Neuronal stem cell (in vitro differentiated cells): Measurements from ENCODE around the gene RBM19.

ENCODE experiments used
- DNase-seq: peaks from one replicate; pipeline ENCODE4 v3.0.0-alpha.2; 2013; ENCODE audit warnings: low spot score
- H2AFZ ChIP-seq: one replicate; pipeline ENCODE4 v1.6.1; 2013; ENCODE audit warnings: mild to moderate bottlenecking, low read length, inconsistent platforms
- H2AK5ac ChIP-seq: 2 replicates; pipeline ENCODE4 v1.6.1; 2013; ENCODE audit warnings: low read depth, mild to moderate bottlenecking, inconsistent platforms, low read length, moderate library complexity, mixed read lengths
- H2BK120ac ChIP-seq: 2 replicates; pipeline ENCODE4 v1.6.1; 2013; ENCODE audit warnings: low read depth, mild to moderate bottlenecking, inconsistent platforms, low read length, moderate library complexity, mixed read lengths
- H2BK12ac ChIP-seq: one replicate; pipeline ENCODE4 v1.6.1; 2013; ENCODE audit warnings: low read length, inconsistent platforms
- H2BK15ac ChIP-seq: 2 replicates; pipeline ENCODE4 v1.6.1; 2013; ENCODE audit warnings: mild to moderate bottlenecking, low read length, inconsistent platforms, mixed read lengths
- H2BK5ac ChIP-seq: one replicate; pipeline ENCODE4 v1.6.1; 2013; ENCODE audit warnings: inconsistent platforms, mild to moderate bottlenecking, low read length, moderate library complexity
- H3K14ac ChIP-seq: one replicate; pipeline ENCODE4 v1.6.1; 2013; ENCODE audit warnings: low read length, inconsistent platforms
- H3K18ac ChIP-seq: 2 replicates; pipeline ENCODE4 v1.6.1; 2013; ENCODE audit warnings: low read length, inconsistent platforms
- H3K23ac ChIP-seq: 2 replicates; pipeline ENCODE4 v1.6.1; 2013; ENCODE audit warnings: low read depth, mild to moderate bottlenecking, mixed read lengths, low read length, inconsistent platforms; ENCODE audit not compliant: poor library complexity
- H3K27ac ChIP-seq: replicated peaks from 3 replicates; pipeline ENCODE4 v1.5.1; 2013; ENCODE audit warnings: low read length, inconsistent platforms
- H3K27me3 ChIP-seq, 3 experiments: 2 replicates each; pipeline ENCODE4 v1.6.1; 2013; ENCODE audit warnings: low read length in 3 of 3, mild to moderate bottlenecking in 2 of 3, inconsistent platforms in 1 of 3, low read depth in 1 of 3, mixed read lengths in 1 of 3, moderate library complexity in 1 of 3; ENCODE audit not compliant: control insufficient read depth in 3 of 3, insufficient read depth in 3 of 3
- H3K36me3 ChIP-seq, 2 donors: replicated peaks in 1 of 2; 2 replicates each; pipeline ENCODE4 v1.6.1; 2013; ENCODE audit warnings: low read length in 2 of 2; ENCODE audit not compliant: control insufficient read depth in 2 of 2, insufficient read depth in 2 of 2
- H3K4ac ChIP-seq: 2 replicates; pipeline ENCODE4 v1.6.1; 2013; ENCODE audit warnings: inconsistent platforms, mild to moderate bottlenecking, low read length, moderate library complexity
- H3K4me1 ChIP-seq, 2 donors: 1 replicate in 1 of 2; 2 replicates in 1 of 2; pipeline ENCODE4 v1.6.1; 2013; ENCODE audit warnings: low read length in 2 of 2, low read depth in 1 of 2; ENCODE audit not compliant: control insufficient read depth in 2 of 2, insufficient read depth in 1 of 2
- H3K4me2 ChIP-seq: one replicate; pipeline ENCODE4 v1.6.1; 2013; ENCODE audit warnings: mild to moderate bottlenecking, low read length, inconsistent platforms; ENCODE audit not compliant: insufficient read depth, poor library complexity, severe bottlenecking
- H3K4me3 ChIP-seq, 2 donors: 2 replicates each; pipeline ENCODE4 v1.5.1; 2013; ENCODE audit warnings: low read length in 2 of 2, mild to moderate bottlenecking in 2 of 2, inconsistent platforms in 1 of 2, moderate library complexity in 1 of 2
- H3K79me1 ChIP-seq: one replicate; pipeline ENCODE4 v1.6.1; 2013; ENCODE audit warnings: low read depth, mild to moderate bottlenecking, inconsistent platforms, low read length, moderate library complexity
- H3K9ac ChIP-seq: one replicate; pipeline ENCODE4 v1.6.1; 2013; ENCODE audit warnings: mild to moderate bottlenecking, low read depth, low read length, inconsistent platforms; ENCODE audit not compliant: poor library complexity
- H3K9me3 ChIP-seq, 2 donors: replicated peaks in 1 of 2; 2 replicates each; pipeline versions ENCODE3 to v1.6.1; 2013; ENCODE audit warnings: low read length in 2 of 2, mild to moderate bottlenecking in 2 of 2, inconsistent platforms in 1 of 2, low read depth in 1 of 2, mixed read lengths in 1 of 2, moderate library complexity in 1 of 2; ENCODE audit not compliant: control insufficient read depth in 2 of 2, insufficient read depth in 1 of 2
- H4K8ac ChIP-seq: one replicate; pipeline ENCODE4 v1.6.1; 2013; ENCODE audit warnings: low read depth, mild to moderate bottlenecking, inconsistent platforms, low read length, moderate library complexity
- H4K91ac ChIP-seq: one replicate; pipeline ENCODE4 v1.6.1; 2013; ENCODE audit warnings: low read length, low read depth, mild to moderate bottlenecking, inconsistent platforms; ENCODE audit not compliant: poor library complexity
- WGBS, 2 donors: extraction: QIAGEN DNeasy Blood & Tissue Kit; methylation state at CpG; one replicate each; pipeline ENCODE4 v1.1.7; 2013; ENCODE audit warnings: missing lambda C conversion rate in 2 of 2, mixed read lengths in 1 of 2; ENCODE audit not compliant: insufficient read length in 2 of 2, insufficient replicate concordance in 1 of 2; ENCODE audit errors: extremely low coverage in 2 of 2; 5-methylcytosine and 5-hydroxymethylcytosine counted together

RBM19 gene

DNA sequence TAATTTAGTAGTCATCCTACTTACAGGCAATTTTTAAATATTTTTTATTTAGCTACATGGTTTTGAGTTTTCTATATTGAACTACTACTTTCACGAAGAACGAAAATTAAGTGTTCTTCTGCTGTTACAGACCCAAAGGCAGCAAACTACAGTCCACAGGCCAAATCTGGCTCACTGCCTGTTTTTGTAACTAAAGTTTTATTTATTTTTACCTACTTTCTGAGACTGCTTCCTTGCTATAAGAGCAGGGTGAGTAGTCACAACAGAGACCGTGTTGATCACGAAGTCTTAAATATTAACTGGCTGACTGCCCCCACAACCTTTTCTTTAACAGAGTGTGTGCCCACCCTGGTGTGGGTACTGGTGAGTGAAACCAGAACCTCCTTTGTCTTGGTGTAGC is 11.6 kb downstream of the RBM19 start:
- H3K4ac ChIP-seq, result no peak overlapping the region
- no peaks in the 10 kb centered on the region for H3K79me1 ChIP-seq
- H3K18ac ChIP-seq, result no peak overlapping the region
- no peaks in the 10 kb centered on the region for H3K9me3 ChIP-seq
- H2AFZ ChIP-seq, result no peak overlapping the region
- H3K9ac ChIP-seq, result no peak overlapping the region
- H4K91ac ChIP-seq, result no peak overlapping the region
- no CpG with 5 or more reads among the region's 4 CpGs for WGBS, 2 donors
- no peaks in the 10 kb centered on the region for H3K27me3 ChIP-seq
- no peaks in the 10 kb centered on the region for H3K4me1 ChIP-seq
- peaks cover 25 to 76% of the 10 kb centered on the region in 2 donors for H3K36me3 ChIP-seq
- H3K27ac ChIP-seq, result no peak overlapping the region
- H2AK5ac ChIP-seq, result no peak overlapping the region
- H2BK120ac ChIP-seq, result no peak overlapping the region
- no peak overlapping the region for H3K14ac ChIP-seq
- DNase-seq, result no peak
- H2BK5ac ChIP-seq, result no peak overlapping the region
- no peak overlapping the region for H2BK12ac ChIP-seq
- H4K8ac ChIP-seq, result no peak overlapping the region
- no peak overlapping the region for H3K4me3 ChIP-seq
- no peak overlapping the region for H3K4me2 ChIP-seq
- no peak overlapping the region for H2BK15ac ChIP-seq
- no peak overlapping the region for H3K23ac ChIP-seq

DNA sequence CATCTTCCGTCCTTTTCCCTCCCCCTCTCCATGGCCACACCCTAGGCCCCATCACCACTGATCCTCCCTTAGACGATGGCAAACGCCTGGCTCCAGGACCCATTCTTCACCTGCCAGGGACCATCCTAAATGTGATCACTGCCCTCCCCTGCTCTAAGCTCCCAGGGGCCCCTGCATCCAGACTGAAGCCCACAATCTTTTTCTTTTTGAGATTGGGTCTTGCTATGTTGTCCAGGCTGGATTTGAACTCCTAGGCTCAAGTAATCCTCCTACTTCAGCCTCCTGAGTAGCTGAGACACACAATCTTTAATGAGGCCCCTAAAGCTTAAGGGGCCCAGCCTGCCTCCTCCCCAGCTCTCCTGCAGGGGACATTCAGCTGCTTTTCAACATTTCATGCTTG is 15.3 kb downstream of the RBM19 start:
- H3K9me3 ChIP-seq, result no peaks in the 10 kb centered on the region
- no peak overlapping the region for H3K18ac ChIP-seq
- peaks cover 27 to 79% of the 10 kb centered on the region in 2 donors for H3K36me3 ChIP-seq
- no peak overlapping the region for H3K4me3 ChIP-seq
- H4K91ac ChIP-seq, result no peak overlapping the region
- no CpG with 5 or more reads among the region's 3 CpGs for WGBS, 2 donors
- H4K8ac ChIP-seq, result no peak overlapping the region
- no peaks in the 10 kb centered on the region for H3K4me1 ChIP-seq
- no peak for DNase-seq
- no peak overlapping the region for H3K14ac ChIP-seq
- no peak overlapping the region for H3K4me2 ChIP-seq
- no peak overlapping the region for H3K27ac ChIP-seq
- no peak overlapping the region for H2AFZ ChIP-seq
- no peaks in the 10 kb centered on the region for H3K27me3 ChIP-seq
- no peak overlapping the region for H2BK5ac ChIP-seq
- H2AK5ac ChIP-seq, result no peak overlapping the region
- H2BK15ac ChIP-seq, result no peak overlapping the region
- no peak overlapping the region for H2BK12ac ChIP-seq
- no peak overlapping the region for H3K9ac ChIP-seq
- H3K79me1 ChIP-seq, result no peaks in the 10 kb centered on the region
- no peak overlapping the region for H3K4ac ChIP-seq
- no peak overlapping the region for H2BK120ac ChIP-seq
- H3K23ac ChIP-seq, result no peak overlapping the region

DNA sequence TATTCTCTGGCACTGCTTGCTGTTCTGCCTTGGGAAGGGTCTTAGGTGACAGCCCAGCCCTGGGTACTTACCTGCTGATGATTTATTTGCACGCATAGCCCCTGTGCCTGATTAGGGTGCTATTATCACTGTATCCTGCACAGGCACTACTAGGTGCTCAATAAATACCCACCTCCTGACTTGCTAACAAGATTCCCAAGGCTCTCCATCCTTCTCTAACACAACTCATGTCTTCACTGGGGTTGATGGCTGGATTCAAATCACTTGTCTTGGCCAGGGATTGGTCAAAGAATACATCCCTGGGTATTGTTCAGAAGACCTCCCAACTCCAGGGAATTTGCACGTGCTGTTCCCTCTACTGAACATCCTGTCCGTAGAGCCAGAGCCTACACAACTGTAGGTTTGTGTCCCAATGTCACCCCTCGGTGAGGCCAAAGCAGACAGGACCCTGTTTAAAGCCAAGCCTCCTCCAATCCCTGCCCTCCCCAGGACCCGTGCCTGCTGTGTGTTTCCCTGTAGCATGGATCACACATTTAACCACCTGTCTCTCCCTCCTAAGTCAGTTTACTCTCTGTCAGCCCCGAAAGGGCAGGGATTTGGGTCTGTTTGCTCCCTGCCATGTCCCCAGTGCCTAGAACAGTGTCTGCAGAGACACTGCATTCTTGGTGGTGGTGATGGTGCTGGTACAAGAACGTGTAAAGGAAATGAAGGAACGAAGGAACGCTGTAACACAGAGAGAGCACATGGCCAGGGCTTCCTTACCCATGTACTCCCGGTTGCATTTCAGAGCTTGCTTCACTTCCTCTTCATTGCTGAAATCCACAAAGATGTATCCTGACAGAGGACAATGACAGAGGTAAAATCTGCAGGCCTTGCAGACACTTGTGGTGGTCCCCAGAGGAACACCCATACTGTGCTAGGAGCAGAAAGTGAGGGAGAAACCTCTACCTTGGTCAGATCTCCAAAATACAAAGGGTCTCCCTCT is 16.5 kb downstream of the RBM19 start:
- Histone ChIP-seq H4K8ac (no peak overlapping the region), H3K9me3 (no peaks in the 10 kb centered on the region), H3K79me1 (no peaks in the 10 kb centered on the region), H2BK5ac (no peak overlapping the region), H2AFZ (no peak overlapping the region), H3K4me3 (no peak overlapping the region), H3K9ac (no peak overlapping the region), H3K27ac (no peak overlapping the region), H3K4ac (no peak overlapping the region), H3K18ac (no peak overlapping the region), H3K27me3 (no peaks in the 10 kb centered on the region), H3K23ac (no peak overlapping the region), H4K91ac (no peak overlapping the region), H2AK5ac (no peak overlapping the region), H3K4me1 (no peaks in the 10 kb centered on the region), H3K14ac (no peak overlapping the region), H3K4me2 (no peak overlapping the region), H2BK120ac (no peak overlapping the region), H3K36me3 (peaks cover 19 to 78% of the 10 kb centered on the region in 2 donors), H2BK15ac (no peak overlapping the region), H2BK12ac (no peak overlapping the region)
- DNase-seq, result no peak
- no CpG with 5 or more reads among the region's 10 CpGs for whole genome bisulfite sequencing, 2 donors

- no peak overlapping the region for H4K8ac ChIP-seq
- no peak overlapping the region for H2BK15ac ChIP-seq
- H3K79me1 ChIP-seq, result no peaks in the 10 kb centered on the region
- no peak for DNase-seq
- no peak overlapping the region for H3K4me3 ChIP-seq
- H3K4me2 ChIP-seq, result no peak overlapping the region
- no peak overlapping the region for H3K4ac ChIP-seq
- no peak overlapping the region for H2BK12ac ChIP-seq
- H3K9ac ChIP-seq, result no peak overlapping the region
- no CpG with 5 or more reads among the region's 17 CpGs for WGBS, 2 donors
- H3K36me3 ChIP-seq, result peaks cover 19 to 76% of the 10 kb centered on the region in 2 donors
- H3K9me3 ChIP-seq, result no peaks in the 10 kb centered on the region
- H3K18ac ChIP-seq, result no peak overlapping the region
- H3K27me3 ChIP-seq, result no peaks in the 10 kb centered on the region
- H2BK5ac ChIP-seq, result no peak overlapping the region
- no peak overlapping the region for H3K27ac ChIP-seq
- H3K23ac ChIP-seq, result no peak overlapping the region
- no peaks in the 10 kb centered on the region for H3K4me1 ChIP-seq
- H2AFZ ChIP-seq, result no peak overlapping the region
- no peak overlapping the region for H3K14ac ChIP-seq
- H2BK120ac ChIP-seq, result no peak overlapping the region
- H2AK5ac ChIP-seq, result no peak overlapping the region
- H4K91ac ChIP-seq, result no peak overlapping the region
These were observed 17.8 kb downstream of the RBM19 start for GRCh38 chr12:113948151-113948914.
